Measurements from ENCODE around the gene EIF2B4. TPM values are rescaled to one million over a fixed set of nuclear protein-coding genes. Genes with fewer than 3 reads are reported as not detected.

Gene EIF2B4
- polyA plus RNA-seq, 2 of the 4 experiments (the other 2 are of a cell fraction), result 62.8 to 73.5 TPM

DNA sequence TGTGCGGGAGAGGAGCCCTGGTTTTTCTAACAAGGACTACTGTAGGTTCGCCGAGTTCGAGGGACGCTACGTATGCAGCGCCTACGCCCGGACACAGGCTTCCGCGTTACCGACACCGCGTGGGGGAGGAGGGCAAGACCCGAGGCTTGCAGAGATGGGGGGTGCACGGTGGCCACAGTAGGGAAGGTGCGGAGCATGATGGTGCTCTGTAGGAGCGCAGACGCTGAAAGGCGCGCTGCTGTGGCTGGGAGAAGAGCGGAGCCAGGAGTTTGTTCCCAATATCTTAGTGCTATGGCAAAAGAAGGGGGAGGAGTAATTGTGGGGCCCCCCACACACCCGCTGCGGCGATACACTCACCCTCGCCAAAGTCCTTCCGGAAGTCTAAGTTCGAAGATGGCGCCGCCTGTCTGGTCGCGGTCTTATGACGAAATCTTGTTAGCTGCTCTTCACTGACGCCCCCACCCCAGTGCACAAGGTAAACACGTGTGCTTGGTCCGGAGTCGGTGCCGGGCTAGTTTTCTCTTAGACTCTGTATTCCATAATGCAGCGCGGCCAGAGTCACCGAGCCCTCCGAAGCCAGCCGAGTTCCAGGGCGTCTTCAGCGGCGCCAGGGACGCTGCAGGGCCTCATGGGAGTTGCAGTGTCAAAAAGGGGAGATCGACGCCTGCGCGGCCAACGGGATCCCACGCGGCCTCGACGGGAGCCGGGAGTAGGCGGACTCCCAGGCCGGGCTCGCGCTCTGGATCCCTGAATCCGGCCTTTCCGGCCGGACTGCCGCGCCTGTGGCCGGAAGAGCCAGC, 13.6 kb downstream of the EIF2B4 start, which contains the start of gene GTF3C2 (continued):
- TF ChIP-seq CHD4 (IDR thresholded peaks at IDR 0.05; ENCODE audit: borderline replicate concordance) (no peak), POLR2AphosphoS2 (conservative IDR thresholded peaks at IDR 0.05; ENCODE audit: low read length) (no peak), JUN (IDR thresholded peaks at IDR 0.05) (peak; percentile 86 to 90; a peak in 4 of 5 replicates), HOXA7 (CRISPR knock-in tag; IDR thresholded peaks at IDR 0.05) (0 out of 2 replicates have a peak, but pooled peaks have one; percentile 22), FOSL2 (IDR thresholded peaks at IDR 0.05) (no peak), FOSL2 (CRISPR knock-in tag; IDR thresholded peaks at IDR 0.05) (peak; percentile 25; the same call in 1 of the 2 replicates), MAZ (IDR thresholded peaks at IDR 0.05; ENCODE audit: borderline replicate concordance, low read depth, low read length) (peak; percentile 90; the same call in 1 of the 2 replicates)
- TF ChIP-seq, protein P1, sequence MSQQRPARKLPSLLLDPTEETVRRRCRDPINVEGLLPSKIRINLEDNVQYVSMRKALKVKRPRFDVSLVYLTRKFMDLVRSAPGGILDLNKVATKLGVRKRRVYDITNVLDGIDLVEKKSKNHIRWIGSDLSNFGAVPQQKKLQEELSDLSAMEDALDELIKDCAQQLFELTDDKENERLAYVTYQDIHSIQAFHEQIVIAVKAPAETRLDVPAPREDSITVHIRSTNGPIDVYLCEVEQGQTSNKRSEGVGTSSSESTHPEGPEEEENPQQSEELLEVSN (IDR thresholded peaks at IDR 0.05; ENCODE audit: borderline replicate concordance, low read depth), result peak; percentile 92
- TF ChIP-seq, protein P2, sequence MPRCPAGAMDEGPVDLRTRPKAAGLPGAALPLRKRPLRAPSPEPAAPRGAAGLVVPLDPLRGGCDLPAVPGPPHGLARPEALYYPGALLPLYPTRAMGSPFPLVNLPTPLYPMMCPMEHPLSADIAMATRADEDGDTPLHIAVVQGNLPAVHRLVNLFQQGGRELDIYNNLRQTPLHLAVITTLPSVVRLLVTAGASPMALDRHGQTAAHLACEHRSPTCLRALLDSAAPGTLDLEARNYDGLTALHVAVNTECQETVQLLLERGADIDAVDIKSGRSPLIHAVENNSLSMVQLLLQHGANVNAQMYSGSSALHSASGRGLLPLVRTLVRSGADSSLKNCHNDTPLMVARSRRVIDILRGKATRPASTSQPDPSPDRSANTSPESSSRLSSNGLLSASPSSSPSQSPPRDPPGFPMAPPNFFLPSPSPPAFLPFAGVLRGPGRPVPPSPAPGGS (IDR thresholded peaks at IDR 0.05), result peak; percentile 84

DNA sequence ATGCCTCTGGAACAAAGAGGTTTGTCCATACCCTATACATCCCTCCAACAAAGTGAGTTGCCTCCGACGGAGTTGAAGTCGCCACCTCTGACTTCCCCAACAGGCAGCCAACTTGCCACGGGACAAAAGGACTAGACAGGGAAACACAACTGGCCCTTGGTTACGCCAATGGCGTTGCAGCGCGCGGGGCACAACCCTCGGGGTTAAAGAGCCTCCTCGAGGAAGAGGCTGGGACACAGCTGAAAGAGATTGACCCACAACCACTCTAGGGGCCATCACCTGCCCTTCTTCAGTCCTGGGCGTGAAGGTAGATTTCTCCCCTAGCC, 14.1 kb downstream of the EIF2B4 start:
- ChIA-PET CTCF (interaction anchor here (1.1 to 2.9 kb wide), 5 partner anchors 9 to 76 kb away, joined by 3 to 21 read pairs (median 4); partner anchors contain the start of genes EIF2B4 and SNX17), POLR2A (interaction anchor here (0.9 to 2.3 kb wide), 4 partner anchors 14 to 34 kb away, joined by 3 to 25 read pairs (median 8); partner anchors contain the start of genes EIF2B4 and SNX17)
- no peak for FAIRE-seq
- Histone ChIP-seq H3K4me1 (peaks cover 28% of the 10 kb centered on the region), H3K27ac (peak overlapping the region; percentile 83 to 91), H3K9me3 (no peaks in the 10 kb centered on the region), H3K4me3 (peak overlapping the region; percentile 82), H3K4me2 (peak overlapping the region; percentile 77)
- 2% methylated on average over 12 of the region's 12 CpGs for WGBS (ENCODE audit: missing lambda C conversion rate)
- ATAC-seq, result peak; percentile 58 to 76
- TF ChIP-seq, protein P2 (IDR thresholded peaks at IDR 0.05), result no peak
- TF ChIP-seq NFE2L2 (conservative IDR thresholded peaks at IDR 0.05; ENCODE audit: low read length), result no peak
- TF ChIP-seq, protein P3, sequence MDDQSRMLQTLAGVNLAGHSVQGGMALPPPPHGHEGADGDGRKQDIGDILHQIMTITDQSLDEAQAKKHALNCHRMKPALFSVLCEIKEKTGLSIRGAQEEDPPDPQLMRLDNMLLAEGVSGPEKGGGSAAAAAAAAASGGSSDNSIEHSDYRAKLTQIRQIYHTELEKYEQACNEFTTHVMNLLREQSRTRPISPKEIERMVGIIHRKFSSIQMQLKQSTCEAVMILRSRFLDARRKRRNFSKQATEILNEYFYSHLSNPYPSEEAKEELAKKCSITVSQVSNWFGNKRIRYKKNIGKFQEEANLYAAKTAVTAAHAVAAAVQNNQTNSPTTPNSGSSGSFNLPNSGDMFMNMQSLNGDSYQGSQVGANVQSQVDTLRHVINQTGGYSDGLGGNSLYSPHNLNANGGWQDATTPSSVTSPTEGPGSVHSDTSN (IDR thresholded peaks at IDR 0.05), result peak; percentile 40; the same call in 1 of the 2 replicates
- no peak for TF ChIP-seq ESRRA (IDR thresholded peaks at IDR 0.05; ENCODE audit: borderline replicate concordance, low read length)
- TF ChIP-seq MAFK (IDR thresholded peaks at IDR 0.05; ENCODE audit: partially characterized antibody), result no peak
- TF ChIP-seq, protein P4, sequence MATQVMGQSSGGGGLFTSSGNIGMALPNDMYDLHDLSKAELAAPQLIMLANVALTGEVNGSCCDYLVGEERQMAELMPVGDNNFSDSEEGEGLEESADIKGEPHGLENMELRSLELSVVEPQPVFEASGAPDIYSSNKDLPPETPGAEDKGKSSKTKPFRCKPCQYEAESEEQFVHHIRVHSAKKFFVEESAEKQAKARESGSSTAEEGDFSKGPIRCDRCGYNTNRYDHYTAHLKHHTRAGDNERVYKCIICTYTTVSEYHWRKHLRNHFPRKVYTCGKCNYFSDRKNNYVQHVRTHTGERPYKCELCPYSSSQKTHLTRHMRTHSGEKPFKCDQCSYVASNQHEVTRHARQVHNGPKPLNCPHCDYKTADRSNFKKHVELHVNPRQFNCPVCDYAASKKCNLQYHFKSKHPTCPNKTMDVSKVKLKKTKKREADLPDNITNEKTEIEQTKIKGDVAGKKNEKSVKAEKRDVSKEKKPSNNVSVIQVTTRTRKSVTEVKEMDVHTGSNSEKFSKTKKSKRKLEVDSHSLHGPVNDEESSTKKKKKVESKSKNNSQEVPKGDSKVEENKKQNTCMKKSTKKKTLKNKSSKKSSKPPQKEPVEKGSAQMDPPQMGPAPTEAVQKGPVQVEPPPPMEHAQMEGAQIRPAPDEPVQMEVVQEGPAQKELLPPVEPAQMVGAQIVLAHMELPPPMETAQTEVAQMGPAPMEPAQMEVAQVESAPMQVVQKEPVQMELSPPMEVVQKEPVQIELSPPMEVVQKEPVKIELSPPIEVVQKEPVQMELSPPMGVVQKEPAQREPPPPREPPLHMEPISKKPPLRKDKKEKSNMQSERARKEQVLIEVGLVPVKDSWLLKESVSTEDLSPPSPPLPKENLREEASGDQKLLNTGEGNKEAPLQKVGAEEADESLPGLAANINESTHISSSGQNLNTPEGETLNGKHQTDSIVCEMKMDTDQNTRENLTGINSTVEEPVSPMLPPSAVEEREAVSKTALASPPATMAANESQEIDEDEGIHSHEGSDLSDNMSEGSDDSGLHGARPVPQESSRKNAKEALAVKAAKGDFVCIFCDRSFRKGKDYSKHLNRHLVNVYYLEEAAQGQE (IDR thresholded peaks at IDR 0.05), result no peak
- 0 out of 2 replicates have a peak, but pooled peaks have one; percentile 55 for TF ChIP-seq TFCP2L1 (CRISPR knock-in tag; IDR thresholded peaks at IDR 0.05)
- no peak for TF ChIP-seq FOSB (CRISPR knock-in tag; IDR thresholded peaks at IDR 0.05)
- no peak for TF ChIP-seq EP300 (IDR thresholded peaks at IDR 0.05)
- TF ChIP-seq PHF8 (IDR thresholded peaks at IDR 0.05; ENCODE audit: borderline replicate concordance, low read depth), result no peak
- no peak for TF ChIP-seq RFX5 (IDR thresholded peaks at IDR 0.05)
- no peak for TF ChIP-seq HEYL (CRISPR knock-in tag; IDR thresholded peaks at IDR 0.05)
- peak; percentile 70 to 81 for DNase-seq (ENCODE audit: low read depth in 1 of 2, low spot score in 1 of 2)

Measured in A549 (cell line).